HG03342 (cell line): Measurements from ENCODE around the gene SLC25A25.

ENCODE experiments used
- ATAC-seq: cut with Tn5 transposase; IDR thresholded peaks from one replicate; pipeline ENCODE4 v1.9.1; 2021; ENCODE audit warnings: mild to moderate bottlenecking, moderate library complexity; ENCODE audit not compliant: unreplicated experiment

SLC25A25 gene

DNA sequence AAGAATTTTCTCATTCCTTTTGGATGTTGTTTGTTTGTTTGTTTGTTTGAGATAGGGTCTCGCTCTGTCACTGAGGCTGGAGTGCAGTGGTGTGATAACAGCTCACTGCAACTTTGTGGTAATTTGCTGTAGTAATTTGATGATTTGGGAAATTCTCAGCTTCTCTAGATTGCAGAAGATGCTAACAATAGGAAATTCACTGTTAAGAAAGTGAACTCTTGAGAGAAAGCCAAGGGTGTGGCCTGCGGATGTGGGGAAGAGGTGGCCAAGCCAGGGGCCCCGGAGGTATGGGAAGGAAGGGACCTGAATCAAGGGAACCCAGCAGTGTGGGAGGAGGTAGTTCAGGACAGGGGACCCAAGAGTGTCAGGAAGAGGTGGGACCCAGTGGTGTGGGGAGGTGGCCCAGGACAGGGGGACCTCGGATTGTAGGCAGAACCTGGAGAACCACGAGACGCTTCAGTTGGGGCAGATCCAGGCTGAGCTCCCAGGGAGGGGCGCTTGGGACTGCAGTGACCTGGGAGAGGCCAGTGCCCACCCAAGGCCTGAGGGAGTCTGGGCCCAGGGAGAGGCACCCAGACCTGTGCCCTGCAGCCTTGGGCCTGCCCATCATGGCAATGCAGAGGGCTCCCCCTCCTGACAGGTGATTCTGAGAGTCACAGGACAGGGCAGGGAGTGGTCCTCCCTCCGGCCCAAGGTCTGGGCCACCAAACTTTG is 75.7 kb downstream of the SLC25A25 start:
- ATAC-seq, result no peak

DNA sequence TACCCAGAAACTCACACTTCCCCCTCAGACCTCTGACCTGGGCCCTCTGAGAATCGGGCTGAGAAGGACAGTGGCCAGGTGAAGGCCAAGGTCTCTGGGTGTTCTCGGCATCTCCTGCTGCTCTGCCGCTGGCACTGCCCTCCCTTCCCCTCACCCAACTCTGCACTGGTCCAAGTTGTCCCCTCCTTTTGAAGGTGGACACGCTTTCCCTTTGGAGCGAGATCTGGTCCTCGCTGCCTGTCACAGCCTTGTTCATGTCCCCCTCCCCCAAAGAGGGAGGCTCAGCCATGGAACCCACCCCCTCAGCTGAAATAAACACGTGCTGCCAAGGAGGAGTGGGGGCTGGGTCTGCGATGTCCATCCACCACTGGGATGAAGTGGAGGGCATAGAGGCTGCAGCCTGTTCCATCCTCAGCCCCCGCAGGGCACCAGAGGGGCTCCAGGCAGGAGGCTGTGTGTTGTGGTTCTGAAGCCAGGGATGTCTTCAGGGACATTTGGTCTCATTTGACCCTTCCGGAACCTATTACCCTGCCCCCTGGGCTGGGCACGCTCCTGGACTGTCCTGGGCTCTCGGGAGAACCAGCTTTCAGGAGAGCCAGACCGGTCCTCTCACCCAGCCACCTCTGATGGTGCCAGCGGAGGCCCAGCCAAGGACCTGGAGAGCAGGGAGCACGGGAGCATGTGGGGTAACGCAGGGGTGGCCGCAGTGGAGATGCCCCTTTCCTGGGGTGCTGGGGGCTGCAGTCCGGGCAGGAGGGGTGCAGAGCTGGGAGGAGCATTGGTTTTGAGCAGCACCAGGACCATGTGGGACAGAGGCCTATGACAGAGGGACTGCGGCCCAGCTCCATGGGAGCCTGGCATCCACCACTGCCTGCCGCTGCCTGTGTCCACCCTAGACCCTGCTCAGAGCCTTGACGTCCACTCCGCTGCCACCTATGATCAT is 76.5 kb downstream of the SLC25A25 start:
- ATAC-seq, result no peak

DNA sequence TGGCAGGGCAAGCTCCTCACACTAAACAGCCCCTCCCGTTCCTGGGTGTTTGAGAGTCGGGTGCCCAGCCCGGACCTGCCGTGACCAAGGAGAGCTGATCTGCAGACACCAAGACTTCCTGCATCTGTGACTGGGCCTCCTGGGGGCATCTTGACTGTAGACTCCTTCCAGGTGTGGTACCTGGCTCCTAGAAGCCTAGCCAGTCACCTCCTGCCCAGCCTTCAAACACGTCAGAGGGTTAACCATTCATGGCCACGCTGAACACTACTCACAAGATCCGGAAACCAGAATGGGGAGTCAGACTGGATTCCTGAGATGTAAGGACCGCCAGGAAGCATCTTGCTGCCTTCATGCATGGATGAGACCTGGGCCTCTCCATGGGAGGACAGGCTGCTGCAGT is 77.5 kb downstream of the SLC25A25 start:
- ATAC-seq, result no peak

DNA sequence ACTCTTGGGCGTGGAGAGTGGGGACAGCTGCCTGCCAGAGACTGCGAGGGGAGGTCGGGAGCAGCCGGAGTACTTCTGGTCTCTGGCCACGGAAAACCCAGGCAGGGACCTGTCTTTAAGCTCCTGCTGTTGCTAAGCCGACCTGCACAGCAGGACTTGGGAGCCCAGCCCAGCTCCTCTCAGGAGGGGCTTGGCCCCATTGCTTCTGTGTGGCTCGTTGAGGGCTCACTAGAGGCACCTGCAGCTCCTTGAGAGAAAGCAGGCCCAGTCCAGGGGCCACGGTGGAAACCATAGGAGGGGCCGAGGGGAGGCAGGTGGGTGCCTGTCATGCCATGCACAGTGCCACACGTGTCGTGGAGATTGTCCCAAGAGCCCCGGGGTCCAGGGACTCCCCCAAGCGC is 77.9 kb downstream of the SLC25A25 start:
- no peak for ATAC-seq

DNA sequence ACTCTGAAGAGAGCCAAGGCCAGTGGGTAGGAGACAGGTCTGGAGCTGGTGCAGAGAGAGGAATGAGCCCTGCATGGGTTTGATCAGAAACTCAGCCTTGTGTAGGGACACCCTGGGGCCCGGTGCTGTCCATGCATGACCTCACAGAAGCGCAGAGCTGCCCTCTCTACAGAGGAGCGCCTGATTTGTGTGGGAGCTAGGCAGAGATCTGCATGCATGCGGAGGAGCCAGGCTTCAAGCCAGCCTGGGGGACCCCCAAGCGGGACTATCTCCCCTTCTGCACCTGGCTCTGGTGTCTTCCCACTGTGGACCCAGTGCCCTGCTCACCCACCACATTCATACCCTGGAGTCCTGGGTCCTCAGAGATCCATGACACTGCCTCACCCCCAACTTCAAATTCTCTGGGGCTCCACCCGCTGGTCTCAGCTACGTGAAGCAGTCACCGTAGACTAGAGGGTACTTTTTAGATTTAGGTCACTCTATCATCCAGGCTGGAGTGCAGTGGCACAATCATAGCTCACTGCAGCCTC is 78.6 kb downstream of the SLC25A25 start:
- no peak for ATAC-seq

DNA sequence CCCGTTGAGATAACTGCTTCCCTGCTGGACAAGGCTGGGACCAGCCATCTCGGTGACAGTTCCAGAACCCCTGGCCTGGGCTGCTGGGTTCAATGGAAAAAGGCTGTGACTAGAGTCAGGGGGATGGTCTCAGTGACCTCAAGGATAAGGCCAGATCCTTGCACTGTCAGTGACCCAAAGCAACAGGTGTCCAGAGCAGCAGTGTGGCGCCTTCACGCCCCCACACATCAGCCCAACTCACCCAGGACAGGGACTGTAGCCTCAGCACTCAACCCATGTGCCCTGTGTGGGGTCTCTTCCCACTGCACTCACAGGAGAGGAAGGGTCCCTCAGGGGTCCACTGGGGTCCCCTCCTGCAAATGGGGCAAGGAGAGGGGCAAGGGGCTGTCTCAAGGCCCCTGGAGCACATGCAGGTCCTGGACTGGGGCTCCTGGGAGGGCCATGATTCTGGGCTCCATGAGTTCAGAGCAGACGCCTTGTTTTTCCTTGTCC is 80.5 kb downstream of the SLC25A25 start:
- no peak for ATAC-seq

DNA sequence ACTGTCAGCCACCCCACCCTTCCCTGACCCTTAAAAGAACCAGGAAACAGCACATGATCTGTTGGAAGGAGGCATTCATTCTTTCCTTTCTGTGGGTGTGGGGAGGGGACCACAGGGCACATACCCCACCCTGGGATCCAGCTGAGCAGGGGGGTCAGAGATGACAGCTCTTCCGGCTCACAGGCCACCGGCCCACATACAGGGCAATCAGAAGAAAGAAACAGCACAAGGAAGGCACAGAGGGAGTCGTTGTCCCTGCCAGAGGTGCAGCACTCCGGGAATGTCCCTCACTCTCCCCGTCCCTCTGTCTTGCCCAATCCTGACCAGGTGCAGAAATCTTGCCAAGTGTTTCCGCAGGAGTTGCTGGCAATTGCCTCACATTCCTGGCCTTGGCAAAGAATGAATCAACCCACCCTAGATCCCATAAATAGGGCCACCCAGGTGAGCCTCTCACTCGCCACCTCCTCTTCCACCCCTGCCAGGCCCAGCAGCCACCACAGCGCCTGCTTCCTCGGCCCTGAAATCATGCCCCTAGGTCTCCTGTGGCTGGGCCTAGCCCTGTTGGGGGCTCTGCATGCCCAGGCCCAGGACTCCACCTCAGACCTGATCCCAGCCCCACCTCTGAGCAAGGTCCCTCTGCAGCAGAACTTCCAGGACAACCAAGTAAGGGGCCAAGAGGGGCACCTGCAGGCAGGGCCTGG is 81.1 kb downstream of the SLC25A25 start, which contains the start of gene LCN2:
TSS of gene LCN2 (plus strand) at position 453 of the 701 bp plus-strand sequence. CDS start at position 526, 73 bp downstream.
- ATAC-seq, result no peak

DNA sequence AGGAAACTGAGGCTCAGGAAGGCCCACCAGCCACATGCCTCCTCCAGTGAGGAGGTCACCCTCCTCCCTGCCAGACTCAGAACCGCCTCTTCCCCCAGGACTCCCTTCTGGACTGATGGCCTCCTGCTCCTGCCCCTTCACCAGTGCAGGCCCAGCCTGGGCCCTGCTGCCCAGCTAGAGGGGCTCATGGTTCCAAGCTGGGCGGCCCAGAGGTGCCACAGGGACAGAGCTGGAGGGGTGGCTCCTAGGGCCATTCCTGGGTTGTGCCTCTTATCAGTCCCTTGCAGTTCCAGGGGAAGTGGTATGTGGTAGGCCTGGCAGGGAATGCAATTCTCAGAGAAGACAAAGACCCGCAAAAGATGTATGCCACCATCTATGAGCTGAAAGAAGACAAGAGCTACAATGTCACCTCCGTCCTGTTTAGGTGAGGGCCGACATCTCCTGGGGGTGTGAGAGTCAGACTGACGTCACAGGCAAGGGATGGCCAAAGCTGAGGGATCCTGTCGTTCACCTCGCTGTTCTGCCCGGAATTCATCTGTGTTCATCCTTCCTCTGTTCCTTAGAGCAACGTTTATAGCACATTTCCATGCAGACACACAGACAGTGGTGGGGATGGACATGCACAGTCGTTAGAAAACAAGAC is 82.0 kb downstream of the SLC25A25 start:
- ATAC-seq, result no peak

DNA sequence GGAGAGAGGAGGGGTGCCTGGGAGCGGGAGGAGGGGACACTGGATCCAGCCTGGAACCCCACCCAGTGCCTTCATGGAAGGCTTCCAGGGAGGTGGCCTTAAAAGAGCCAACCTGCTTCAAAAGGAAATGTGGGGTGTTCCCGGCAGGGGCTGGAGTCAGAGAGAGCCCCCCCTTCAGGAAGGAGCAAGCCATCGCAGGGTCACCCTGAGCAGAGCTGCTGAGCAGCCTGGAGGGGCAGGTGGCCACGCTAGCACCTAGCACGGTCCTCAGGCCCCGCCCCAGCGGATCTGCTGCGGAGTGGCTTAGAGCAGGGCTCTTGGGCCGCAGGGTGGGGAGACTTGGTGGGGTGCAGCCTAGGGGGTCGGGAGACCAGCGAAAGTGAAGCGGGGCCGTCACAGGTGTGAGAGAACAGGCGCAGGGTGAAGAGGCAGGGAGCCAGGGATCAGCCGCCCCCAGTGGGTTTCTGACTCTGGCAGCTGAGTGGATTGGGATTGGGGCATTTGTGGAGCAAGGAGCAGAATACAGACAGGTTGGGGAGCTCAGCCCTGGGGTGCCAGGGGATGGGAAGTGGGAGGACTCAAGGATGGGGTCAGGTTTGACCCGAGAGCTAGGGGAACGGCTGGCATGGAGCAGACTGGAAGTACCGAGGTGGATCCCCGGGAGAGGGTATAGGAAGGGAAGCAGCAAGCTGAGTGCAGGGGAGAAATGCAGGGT is 82.7 kb downstream of the SLC25A25 start:
- ATAC-seq, result no peak

DNA sequence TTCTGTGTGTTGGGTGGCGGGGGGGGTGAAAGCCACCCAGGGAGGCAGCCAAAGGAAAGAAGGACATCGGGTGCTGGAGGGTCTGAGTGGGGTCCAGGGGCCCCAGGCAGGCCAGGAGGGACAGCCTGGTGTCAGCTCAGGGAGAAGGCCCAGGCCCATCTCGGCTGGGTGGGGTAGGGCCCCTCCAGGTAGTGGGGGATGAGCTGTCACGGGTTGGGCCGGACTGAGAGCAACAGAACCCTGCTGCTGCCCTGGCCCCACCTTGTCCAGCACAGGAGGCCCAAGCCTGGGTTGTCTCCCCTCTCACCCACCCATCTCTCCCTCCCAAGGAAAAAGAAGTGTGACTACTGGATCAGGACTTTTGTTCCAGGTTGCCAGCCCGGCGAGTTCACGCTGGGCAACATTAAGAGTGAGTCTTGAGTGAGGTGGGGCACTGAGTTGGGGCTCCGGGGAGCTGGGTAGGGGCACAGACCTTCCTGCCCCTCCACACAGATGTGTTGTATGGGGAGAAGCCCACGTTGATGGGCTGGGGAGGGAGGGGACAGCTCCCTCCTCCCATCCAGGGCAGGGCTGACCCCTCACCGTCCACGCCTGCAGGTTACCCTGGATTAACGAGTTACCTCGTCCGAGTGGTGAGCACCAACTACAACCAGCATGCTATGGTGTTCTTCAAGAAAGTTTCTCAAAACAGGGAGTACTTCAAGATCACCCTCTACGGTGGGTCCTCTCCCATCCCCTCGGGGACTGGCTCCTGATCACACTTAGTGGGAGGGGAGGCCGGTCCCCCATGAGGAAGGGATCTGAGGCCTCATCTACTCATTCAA is 83.5 kb downstream of the SLC25A25 start:
- no peak for ATAC-seq

DNA sequence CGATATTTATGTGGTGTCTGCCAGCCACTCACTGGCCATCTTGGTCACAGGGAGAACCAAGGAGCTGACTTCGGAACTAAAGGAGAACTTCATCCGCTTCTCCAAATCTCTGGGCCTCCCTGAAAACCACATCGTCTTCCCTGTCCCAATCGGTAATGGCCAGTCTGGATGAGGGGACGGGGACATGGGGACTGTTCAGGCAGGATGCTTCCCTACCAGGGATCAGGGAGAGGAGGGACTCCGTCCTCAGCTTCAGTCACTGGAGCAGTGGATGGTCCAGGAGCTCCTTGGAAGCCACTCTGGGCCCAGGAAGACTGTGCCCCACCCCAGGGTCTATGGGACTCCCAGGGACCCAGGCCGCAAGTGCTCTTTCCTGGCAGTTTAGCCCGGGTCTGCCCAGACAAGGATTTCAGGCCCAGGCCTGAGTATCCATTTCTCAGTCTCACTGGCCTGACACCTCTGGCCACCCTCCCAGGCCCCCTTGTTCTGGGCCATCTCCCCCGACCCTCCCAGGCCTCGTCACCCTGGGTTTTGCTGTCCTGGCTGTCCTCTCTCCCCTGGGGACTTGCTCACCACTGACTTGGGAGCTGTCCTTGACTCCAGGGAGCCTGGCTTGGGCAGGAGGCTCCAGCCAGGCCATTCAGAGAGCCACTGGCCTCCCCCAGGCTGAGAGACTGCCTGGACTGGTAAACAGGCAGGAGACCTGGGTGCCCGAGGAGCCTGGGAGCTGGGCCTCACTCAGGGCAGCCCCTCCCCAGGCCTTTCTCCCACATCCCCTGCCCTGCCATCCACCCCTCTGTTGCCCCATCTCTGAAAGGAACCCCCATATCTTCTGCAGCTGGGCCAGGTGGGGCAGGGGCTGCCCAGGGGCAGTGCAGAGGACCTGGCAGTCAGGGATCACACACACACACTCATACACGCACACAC is 84.4 kb downstream of the SLC25A25 start:
- ATAC-seq, result no peak

DNA sequence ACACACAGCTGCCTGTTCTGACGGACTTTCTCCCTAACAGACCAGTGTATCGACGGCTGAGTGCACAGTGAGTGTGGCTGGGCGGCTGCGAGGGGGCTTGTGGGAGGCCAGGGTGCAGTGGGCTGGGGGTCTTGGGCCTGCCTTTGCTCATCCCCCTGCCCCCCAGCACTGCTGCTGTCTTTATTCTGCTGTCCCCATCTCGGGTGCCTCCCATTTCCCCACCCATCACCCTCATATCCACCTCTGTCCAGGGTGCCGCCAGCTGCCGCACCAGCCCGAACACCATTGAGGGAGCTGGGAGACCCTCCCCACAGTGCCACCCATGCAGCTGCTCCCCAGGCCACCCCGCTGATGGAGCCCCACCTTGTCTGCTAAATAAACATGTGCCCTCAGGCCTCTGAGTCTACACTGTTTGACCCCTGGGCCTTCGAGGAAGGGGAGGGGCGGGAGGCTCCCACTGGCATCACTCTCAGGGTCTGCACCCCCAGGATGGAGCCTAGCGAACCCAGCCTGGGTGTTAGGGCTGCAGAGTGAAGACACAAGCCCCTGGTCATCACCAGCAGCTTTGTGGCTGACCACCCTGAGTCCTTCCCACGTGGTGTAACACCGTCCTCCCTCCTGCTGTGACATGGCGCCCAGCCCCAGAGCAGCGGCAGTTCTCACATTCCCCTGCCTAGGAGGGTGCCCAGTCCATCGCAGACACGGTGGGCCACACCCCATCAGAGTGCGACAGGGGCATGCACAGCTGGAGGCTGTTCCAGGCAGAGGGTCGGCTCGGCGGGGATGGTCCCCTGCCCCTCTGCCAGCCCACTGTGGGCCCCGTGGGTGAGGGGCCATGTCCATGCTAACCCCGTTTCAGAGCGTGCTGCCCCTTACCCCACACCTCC is 85.3 kb downstream of the SLC25A25 start:
- no peak for ATAC-seq

DNA sequence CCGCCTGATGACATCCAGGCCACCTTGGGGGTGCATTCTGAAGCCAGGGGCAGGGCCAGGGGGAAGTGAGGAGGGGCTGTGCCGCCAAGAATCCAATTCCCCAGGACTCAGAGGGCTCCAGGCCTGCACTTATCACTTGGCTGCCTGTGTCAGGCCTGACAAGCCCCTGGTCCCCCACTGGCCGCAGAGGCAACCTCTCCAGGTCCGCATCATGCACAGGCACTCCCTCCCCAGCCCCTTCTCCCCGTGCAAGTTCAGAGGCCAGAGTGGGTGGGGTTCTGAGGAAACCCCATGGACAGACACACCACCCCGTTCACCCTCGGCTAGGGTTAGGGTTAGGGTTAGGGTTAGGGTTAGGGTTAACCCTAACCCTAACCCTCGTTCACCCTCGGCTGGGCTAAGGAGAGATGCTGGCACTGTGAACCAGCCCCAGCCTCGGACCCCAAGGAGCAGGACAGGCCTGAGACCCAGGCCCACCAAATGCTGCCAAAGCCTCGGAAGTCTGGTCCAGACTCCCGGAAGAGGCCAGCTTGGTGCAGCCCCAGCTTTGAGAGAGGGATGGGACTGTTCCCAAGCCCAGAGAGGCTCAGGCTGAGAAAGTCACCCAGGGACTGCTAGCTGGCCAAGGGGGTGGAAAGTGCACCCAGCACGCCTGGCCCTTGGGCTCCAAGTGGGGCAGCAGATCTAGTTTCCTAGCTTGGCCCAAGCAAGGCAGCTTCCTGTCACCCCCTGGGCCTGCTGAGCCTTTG is 86.1 kb downstream of the SLC25A25 start:
- no peak for ATAC-seq

DNA sequence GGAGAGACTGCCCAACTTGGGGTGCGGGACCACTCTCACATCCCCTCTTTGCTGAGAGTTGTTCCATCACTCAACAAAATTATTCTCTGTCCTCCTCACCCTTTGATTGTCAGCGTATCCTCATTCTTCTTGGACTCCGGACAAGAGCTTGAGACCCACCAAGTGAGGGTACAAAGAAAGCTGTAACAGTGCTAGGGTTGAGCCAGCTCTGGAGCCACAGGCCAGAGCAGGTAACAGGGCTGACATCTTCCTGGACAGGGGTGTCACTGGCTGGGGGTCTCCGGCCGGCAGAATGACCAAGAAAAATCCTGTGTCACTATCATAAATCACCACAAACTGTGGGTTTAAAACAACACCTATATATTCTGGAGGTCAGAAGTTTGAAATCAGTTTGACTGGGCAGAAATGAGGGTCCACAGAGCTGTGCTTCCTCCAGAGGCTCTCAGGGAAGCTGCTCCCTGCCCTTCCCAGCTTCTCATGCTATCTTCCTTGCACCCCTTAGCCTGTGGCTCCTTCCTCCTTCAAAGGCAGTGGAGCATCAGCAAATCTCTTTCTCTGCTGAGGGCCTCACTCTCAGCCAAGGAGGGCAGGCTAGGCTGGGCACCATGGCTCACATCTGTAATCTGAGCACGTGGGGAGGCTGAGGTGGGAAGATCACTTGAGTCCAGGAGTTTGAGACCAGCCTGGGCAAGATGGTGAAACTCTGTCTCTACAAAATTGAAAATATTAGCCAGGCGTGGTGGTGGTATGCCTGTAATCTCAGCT is 87.9 kb downstream of the SLC25A25 start:
- no peak for ATAC-seq
